A549 treated with AZD9567 at 1 μM for 4 hours (cell line): ENCODE results near the gene WBP11. TPM values are rescaled to one million over a fixed set of nuclear protein-coding genes. Genes with fewer than 3 reads are reported as not detected.

ENCODE experiments used
- total RNA-seq: library from RNA; stranded (reverse); fragments of 200-300 nt; extraction: Qiagen RNA extraction; gene quantifications from 5 replicates; pipeline ENCODE4 v1.2.3, GENCODE V29; 2022; ENCODE audit not compliant: insufficient read depth

The WBP11 gene
- 44.1 to 48.9 TPM (median 47.0 TPM) in 5 replicates for total RNA-seq

DNA sequence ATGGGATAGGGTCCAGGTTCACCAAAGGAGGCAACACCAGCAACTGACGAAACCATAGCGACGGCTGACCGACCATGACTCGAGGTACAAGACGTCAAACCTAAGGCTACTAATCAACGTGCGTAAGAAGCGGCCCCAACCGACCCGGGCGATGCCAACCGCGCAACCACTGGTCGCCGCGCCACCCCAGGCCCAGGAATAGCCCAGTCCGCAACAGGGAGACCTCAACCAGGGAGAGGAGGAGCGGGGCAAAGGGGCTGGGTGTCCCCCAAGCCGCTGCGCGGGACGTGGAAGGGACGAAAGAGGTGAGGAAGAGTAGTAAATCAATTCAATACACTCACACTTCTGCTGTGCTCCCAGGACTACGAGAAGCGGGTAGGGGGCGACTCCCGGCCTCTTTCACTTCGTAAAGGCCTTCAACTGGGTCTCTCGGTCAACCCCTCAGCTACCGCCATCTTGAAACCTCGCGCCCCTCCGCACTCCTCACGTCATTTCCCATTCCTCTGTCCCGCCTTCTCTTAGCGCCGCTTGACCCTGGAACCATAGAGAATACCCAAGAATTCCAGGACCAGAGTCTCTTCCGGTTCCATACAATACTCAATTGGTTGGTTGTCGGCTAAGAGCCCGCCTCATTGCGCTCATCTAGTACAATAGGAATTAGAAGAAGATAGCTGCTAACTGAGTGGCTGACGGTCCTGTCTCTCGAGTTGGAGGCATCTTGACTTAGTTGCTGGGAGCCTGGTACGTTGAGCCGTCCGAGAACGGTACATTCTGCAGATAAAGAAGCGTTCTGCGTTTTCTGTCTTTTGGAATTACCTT is at the start of gene WBP11, which contains the start of gene C12orf60:
WBP11 (minus strand) TSS at position 468 of the 819 bp plus-strand sequence. CDS start 2,095 bp downstream, outside the sequence.
C12orf60 (plus strand) TSS at position 660 of the 819 bp plus-strand sequence. CDS start 19,266 bp downstream, outside the sequence.

DNA sequence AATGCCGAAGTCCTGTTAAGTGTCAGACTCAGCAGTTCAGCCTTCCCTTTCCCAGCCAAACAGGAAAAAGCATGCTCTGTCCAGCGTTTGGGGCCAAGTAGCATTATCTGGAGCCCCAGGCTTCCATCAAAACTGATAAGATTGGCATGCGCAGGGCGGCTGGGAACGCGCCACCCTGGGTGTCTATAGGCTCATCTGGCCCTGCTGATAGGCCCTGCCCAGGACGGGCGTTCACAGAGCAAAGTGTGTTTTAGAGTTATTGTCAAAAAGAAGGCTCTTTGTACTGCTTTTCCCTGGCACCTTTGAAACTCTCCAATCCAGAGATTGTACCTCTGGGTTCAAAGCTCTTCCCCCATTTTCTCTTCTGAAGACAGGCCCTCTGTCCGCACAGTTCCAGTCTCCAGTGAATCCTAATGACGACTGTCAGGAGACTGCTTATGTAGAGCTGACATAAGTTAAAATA is 40.2 kb upstream of the WBP11 start, which contains the start of gene ART4:
ART4 (minus strand) TSS at position 102 of the 463 bp plus-strand sequence. CDS start 413 bp downstream, outside the sequence.

DNA sequence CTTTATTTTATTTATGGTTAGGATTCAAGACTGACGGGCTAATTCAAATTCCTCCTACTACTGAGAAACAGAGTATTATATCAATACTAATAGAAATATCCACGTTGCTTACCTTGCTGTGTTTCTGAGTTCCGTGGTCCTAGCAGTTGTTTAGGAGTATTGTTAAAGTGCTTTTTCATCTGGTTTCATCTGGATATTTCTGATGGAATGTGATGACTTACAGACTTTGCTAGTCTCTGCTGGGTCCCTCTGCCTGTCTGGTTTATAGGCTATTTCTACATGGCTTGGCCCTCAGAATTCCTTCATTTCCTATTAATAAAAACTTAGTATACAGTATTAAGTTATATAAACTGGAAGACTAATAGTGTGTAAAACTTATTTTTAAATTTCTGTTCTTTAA is 10.7 kb upstream of the WBP11 start, which contains the start of gene SMCO3:
SMCO3 (minus strand) TSS at position 169 of the 400 bp plus-strand sequence. CDS start 7,502 bp downstream, outside the sequence.

Other genes starting within 250 kb of the WBP11 start
- gene PLBD1, start 235.6 kb downstream of the WBP11 start, total RNA-seq, result 3.0 to 4.6 TPM (median 4.4 TPM) in 5 replicates
- gene GUCY2C, start 106.9 kb downstream of the WBP11 start, total RNA-seq, result 0.02 to 0.07 TPM in 2 of 5 replicates, not detected in the others
- 1.4 to 2.2 TPM (median 1.7 TPM) in 4 of 5 replicates, not detected in the other for gene C12orf60, start 192 bp upstream of the WBP11 start, total RNA-seq
- gene SMCO3, start 10.7 kb upstream of the WBP11 start, total RNA-seq, result not detected in 5 replicates
- gene ART4, start 40.0 kb upstream of the WBP11 start, total RNA-seq, result not detected in 5 replicates
- not detected in 5 replicates for gene MGP, start 82.4 kb upstream of the WBP11 start, total RNA-seq
- gene ERP27, start 135.1 kb upstream of the WBP11 start, total RNA-seq, result not detected in 5 replicates
- gene ARHGDIB, start 158.1 kb upstream of the WBP11 start, total RNA-seq, result 0.89 to 1.4 TPM (median 1.1 TPM) in 4 of 5 replicates, not detected in the other
- gene PDE6H, start 169.6 kb upstream of the WBP11 start, total RNA-seq, result not detected in 5 replicates